ENCODE results near the gene CADM1. TPM values are rescaled to one million over a fixed set of nuclear protein-coding genes. Genes with fewer than 3 reads are reported as not detected.

CADM1 gene
- total and polyA plus RNA-seq, 10 donors, result 1.4 to 18.8 (median 10.4) TPM

GRCh38 chr11:115334932-115335788 is 169.1 kb downstream of the CADM1 start:
- Histone ChIP-seq H3K4me3 (no peak overlapping the region), H3K4me1 (peaks cover 0 to 3% (median 0%) of the 10 kb centered on the region in 6 donors), H3K9me3 (no peaks in the 10 kb centered on the region), H3K27me3 (replicated peaks in 1 of 7) (no peaks in the 10 kb centered on the region), H3K36me3 (no peaks in the 10 kb centered on the region), H3K27ac (no peak overlapping the region)
- DNase-seq, result no peak
- whole genome bisulfite sequencing, 5 donors, result 40 to 52% (median 47%) methylated on average over 3 of the region's 3 CpGs
- TF ChIP-seq, protein P1, sequence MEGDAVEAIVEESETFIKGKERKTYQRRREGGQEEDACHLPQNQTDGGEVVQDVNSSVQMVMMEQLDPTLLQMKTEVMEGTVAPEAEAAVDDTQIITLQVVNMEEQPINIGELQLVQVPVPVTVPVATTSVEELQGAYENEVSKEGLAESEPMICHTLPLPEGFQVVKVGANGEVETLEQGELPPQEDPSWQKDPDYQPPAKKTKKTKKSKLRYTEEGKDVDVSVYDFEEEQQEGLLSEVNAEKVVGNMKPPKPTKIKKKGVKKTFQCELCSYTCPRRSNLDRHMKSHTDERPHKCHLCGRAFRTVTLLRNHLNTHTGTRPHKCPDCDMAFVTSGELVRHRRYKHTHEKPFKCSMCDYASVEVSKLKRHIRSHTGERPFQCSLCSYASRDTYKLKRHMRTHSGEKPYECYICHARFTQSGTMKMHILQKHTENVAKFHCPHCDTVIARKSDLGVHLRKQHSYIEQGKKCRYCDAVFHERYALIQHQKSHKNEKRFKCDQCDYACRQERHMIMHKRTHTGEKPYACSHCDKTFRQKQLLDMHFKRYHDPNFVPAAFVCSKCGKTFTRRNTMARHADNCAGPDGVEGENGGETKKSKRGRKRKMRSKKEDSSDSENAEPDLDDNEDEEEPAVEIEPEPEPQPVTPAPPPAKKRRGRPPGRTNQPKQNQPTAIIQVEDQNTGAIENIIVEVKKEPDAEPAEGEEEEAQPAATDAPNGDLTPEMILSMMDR (IDR thresholded peaks at IDR 0.05 in 8 of 11, conservative IDR thresholded peaks at IDR 0.05 in 3 of 11), result peak in 10 of 11 experiments; percentile 21 to 72 (median 62)
- no peak for TF ChIP-seq POLR2A (IDR thresholded peaks at IDR 0.05)
- intact Hi-C loops (cut with DNase I; ENCODE audit: low total_unique reads), result loop anchor here (10.0 kb wide), 2 partner anchors 170 to 1360 kb away; partner anchors contain the start of gene CADM1

DNA sequence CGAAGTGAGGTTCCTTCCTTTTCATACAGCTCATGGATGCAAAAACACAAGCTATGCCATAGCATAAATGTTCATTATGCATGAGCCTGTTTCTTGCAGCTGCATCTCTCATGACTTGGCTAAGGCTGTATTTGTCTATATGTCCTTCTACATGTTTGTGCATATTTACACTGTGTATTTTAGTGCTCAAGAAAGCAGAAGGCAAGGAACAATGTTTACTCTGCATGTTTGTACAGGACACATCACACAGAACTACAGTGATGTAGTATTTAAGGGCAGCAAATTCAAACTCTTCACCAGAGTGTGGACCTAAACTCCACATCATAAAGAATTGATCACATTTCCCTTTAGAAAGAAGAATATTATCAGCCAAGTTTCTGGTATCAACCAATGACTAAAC is 170.3 kb downstream of the CADM1 start:
- intact Hi-C loops (cut with DNase I; ENCODE audit: low total_unique reads), result loop anchor here (10.0 kb wide), 2 partner anchors 171 to 1361 kb away; partner anchors contain the start of gene CADM1
- TF ChIP-seq POLR2AphosphoS5 (IDR thresholded peaks at IDR 0.05) (no peak), POLR2A (IDR thresholded peaks at IDR 0.05) (no peak)
- TF ChIP-seq, protein P1 (IDR thresholded peaks at IDR 0.05 in 8 of 11, conservative IDR thresholded peaks at IDR 0.05 in 3 of 11), result no peak
- Histone ChIP-seq H3K36me3 (no peaks in the 10 kb centered on the region), H3K9me3 (no peaks in the 10 kb centered on the region), H3K4me1 (peaks cover 0 to 3% (median 0%) of the 10 kb centered on the region in 6 donors), H3K27ac (no peak overlapping the region), H3K4me3 (no peak overlapping the region), H3K27me3 (replicated peaks in 1 of 7) (no peaks in the 10 kb centered on the region)
- DNase-seq, result no peak
- 28 to 48% (median 46%) methylated on average over 1 of the region's 1 CpG for WGBS, 5 donors

DNA sequence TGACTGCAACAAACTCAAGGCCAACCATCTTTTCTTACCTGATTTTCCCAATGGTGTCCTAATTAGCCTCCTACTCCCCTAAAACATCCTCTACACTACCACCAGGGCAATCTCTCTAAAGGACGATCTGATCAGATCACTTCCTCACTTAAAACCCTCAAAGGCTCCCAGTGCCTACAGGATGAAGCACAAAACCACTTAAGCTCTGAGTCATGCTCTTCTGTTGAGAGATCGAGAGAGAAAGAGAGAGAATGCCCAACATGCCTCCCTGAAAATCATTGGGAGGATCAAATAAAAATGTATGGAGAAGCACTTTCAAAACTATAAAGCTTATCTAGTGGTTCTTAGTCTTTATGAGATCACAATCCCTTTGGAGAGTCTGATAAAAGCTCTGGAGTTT is 171.1 kb downstream of the CADM1 start:
- Histone ChIP-seq H3K4me1 (peaks cover 0 to 3% (median 0%) of the 10 kb centered on the region in 6 donors), H3K27me3 (replicated peaks in 1 of 7) (no peaks in the 10 kb centered on the region), H3K27ac (no peak overlapping the region), H3K4me3 (no peak overlapping the region), H3K9me3 (no peaks in the 10 kb centered on the region), H3K36me3 (no peaks in the 10 kb centered on the region)
- intact Hi-C loops (cut with DNase I; ENCODE audit: low total_unique reads), result loop anchor here (10.0 kb wide), 2 partner anchors 172 to 1362 kb away; partner anchors contain the start of gene CADM1
- DNase-seq, result no peak
- TF ChIP-seq, protein P1 (IDR thresholded peaks at IDR 0.05 in 8 of 11, conservative IDR thresholded peaks at IDR 0.05 in 3 of 11), result no peak
- TF ChIP-seq POLR2A (IDR thresholded peaks at IDR 0.05) (no peak), POLR2AphosphoS5 (IDR thresholded peaks at IDR 0.05) (no peak)
- WGBS, 5 donors, result 13 to 25% (median 18%) methylated on average over 2 of the region's 2 CpGs
